ENCODE measurements around the gene SMARCD1.

SMARCD1 gene

DNA sequence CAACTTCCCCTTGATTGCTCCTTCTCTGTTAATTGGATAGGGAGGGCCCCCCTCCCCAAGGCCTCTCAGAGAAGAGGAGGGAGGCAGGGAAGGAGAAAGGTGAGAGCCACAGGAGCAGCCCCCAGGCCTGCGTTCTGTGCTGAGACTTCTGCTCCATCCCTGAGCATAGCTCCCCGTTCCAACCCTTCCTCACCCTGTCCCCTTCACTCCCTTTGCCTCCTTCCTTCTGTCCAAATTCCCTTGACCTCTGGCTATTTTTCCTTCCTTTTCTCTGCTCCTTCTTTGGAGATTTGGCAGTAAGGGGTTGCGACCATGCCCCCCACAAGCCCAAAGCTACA lies 28.5 kb upstream of the SMARCD1 start:
- no peak for DNase-seq (ENCODE audit: low read depth in 1 of 2, low spot score in 1 of 2)
- Histone ChIP-seq H3K27me3 (ENCODE audit: insufficient read depth, poor library complexity, severe bottlenecking) (peaks cover 2% of the 10 kb centered on the region), H3K27ac (replicated peaks) (no peak overlapping the region), H3K4me3 (replicated peaks; ENCODE audit: insufficient read depth, low read length) (peak overlapping the region; percentile 55; the same call in 1 of the 2 replicates)
- no peak for TF ChIP-seq GABPA (IDR thresholded peaks at IDR 0.05; ENCODE audit: low read depth)
- TF ChIP-seq, protein P1, sequence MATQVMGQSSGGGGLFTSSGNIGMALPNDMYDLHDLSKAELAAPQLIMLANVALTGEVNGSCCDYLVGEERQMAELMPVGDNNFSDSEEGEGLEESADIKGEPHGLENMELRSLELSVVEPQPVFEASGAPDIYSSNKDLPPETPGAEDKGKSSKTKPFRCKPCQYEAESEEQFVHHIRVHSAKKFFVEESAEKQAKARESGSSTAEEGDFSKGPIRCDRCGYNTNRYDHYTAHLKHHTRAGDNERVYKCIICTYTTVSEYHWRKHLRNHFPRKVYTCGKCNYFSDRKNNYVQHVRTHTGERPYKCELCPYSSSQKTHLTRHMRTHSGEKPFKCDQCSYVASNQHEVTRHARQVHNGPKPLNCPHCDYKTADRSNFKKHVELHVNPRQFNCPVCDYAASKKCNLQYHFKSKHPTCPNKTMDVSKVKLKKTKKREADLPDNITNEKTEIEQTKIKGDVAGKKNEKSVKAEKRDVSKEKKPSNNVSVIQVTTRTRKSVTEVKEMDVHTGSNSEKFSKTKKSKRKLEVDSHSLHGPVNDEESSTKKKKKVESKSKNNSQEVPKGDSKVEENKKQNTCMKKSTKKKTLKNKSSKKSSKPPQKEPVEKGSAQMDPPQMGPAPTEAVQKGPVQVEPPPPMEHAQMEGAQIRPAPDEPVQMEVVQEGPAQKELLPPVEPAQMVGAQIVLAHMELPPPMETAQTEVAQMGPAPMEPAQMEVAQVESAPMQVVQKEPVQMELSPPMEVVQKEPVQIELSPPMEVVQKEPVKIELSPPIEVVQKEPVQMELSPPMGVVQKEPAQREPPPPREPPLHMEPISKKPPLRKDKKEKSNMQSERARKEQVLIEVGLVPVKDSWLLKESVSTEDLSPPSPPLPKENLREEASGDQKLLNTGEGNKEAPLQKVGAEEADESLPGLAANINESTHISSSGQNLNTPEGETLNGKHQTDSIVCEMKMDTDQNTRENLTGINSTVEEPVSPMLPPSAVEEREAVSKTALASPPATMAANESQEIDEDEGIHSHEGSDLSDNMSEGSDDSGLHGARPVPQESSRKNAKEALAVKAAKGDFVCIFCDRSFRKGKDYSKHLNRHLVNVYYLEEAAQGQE (IDR thresholded peaks at IDR 0.05; ENCODE audit: insufficient replicate concordance, low read depth) = no peak
- TF ChIP-seq POLR2AphosphoS5 (IDR thresholded peaks at IDR 0.05; ENCODE audit: low read depth) = no peak
- no peak for TF ChIP-seq SPI1 (IDR thresholded peaks at IDR 0.05; ENCODE audit: borderline replicate concordance, low read depth)
- no peak for TF ChIP-seq CTCF (IDR thresholded peaks at IDR 0.05; ENCODE audit: insufficient read depth, low read length)

- TF ChIP-seq, protein P1 (IDR thresholded peaks at IDR 0.05; ENCODE audit: insufficient replicate concordance, low read depth) = no peak
- no peak for TF ChIP-seq GABPA (IDR thresholded peaks at IDR 0.05; ENCODE audit: low read depth)
- TF ChIP-seq POLR2AphosphoS5 (IDR thresholded peaks at IDR 0.05; ENCODE audit: low read depth) = no peak
- no peak for TF ChIP-seq CTCF (IDR thresholded peaks at IDR 0.05; ENCODE audit: insufficient read depth, low read length)
- no peak for TF ChIP-seq SPI1 (IDR thresholded peaks at IDR 0.05; ENCODE audit: borderline replicate concordance, low read depth)
- H3K27me3 ChIP-seq (ENCODE audit: insufficient read depth, poor library complexity, severe bottlenecking) = peaks cover 2% of the 10 kb centered on the region
Measured at GRCh38 chr12:50057000-50057841, 27.9 kb upstream of the SMARCD1 start, which contains the start of gene ASIC1. Gene ASIC1, plus strand, starts transcription at chr12:50057596. Its CDS starts 1,171 bp downstream, at chr12:50058767.

GRCh38 chr12:50057896-50058670 lies 27.1 kb upstream of the SMARCD1 start:
- H3K27me3 ChIP-seq (ENCODE audit: insufficient read depth, poor library complexity, severe bottlenecking) = peaks cover 2% of the 10 kb centered on the region
- H3K4me3 ChIP-seq (replicated peaks; ENCODE audit: insufficient read depth, low read length) = peak overlapping the region; percentile 55
- TF ChIP-seq CTCF (IDR thresholded peaks at IDR 0.05; ENCODE audit: insufficient read depth, low read length) (no peak), POLR2AphosphoS5 (IDR thresholded peaks at IDR 0.05; ENCODE audit: low read depth) (no peak), SPI1 (IDR thresholded peaks at IDR 0.05; ENCODE audit: borderline replicate concordance, low read depth) (no peak), GABPA (IDR thresholded peaks at IDR 0.05; ENCODE audit: low read depth) (no peak)
- TF ChIP-seq, protein P1 (IDR thresholded peaks at IDR 0.05; ENCODE audit: insufficient replicate concordance, low read depth) = no peak
- no peak overlapping the region for H3K27ac ChIP-seq (replicated peaks)
- DNase-seq (ENCODE audit: low read depth in 1 of 2, low spot score in 1 of 2) = no peak

More at GRCh38 chr12:50057000-50057841, 27.9 kb upstream of the SMARCD1 start, which contains the start of gene ASIC1:
- Histone ChIP-seq H3K27ac (replicated peaks) (no peak within 1 kb of the TSS), H3K4me3 (replicated peaks; ENCODE audit: insufficient read depth, low read length) (peak within 1 kb of the TSS; percentile 55)
- DNase-seq (ENCODE audit: low read depth in 1 of 2, low spot score in 1 of 2) = peak; percentile 54 to 65

Measured in HL-60 (cell line).